NCI-H1417 treated with DMSO at 0.1 percent for 48 hours (cell line): Measurements from ENCODE around the gene CHKA.

Experiments used
- DNase-seq: peaks from one replicate; lab custom pipeline; 2025; lab: John Stamatoyannopoulos, UW

The CHKA gene

GRCh38 chr11:68071281-68072048 lies 49.7 kb downstream of the CHKA start:
- no peak for DNase-seq

GRCh38 chr11:68067991-68068390 lies 53.2 kb downstream of the CHKA start:
- no peak for DNase-seq

GRCh38 chr11:68066742-68067141 lies 54.4 kb downstream of the CHKA start:
- no peak for DNase-seq

GRCh38 chr11:68065841-68066240 lies 55.3 kb downstream of the CHKA start:
- no peak for DNase-seq

- no peak for DNase-seq
Measured at GRCh38 chr11:68064926-68065325, 56.3 kb downstream of the CHKA start.

GRCh38 chr11:68061508-68061907 lies 59.7 kb downstream of the CHKA start:
- DNase-seq: no peak

- DNase-seq: no peak
Measured at GRCh38 chr11:68057807-68058206, 63.4 kb downstream of the CHKA start.

GRCh38 chr11:68056317-68057285 lies 64.6 kb downstream of the CHKA start:
- DNase-seq: no peak

GRCh38 chr11:68053981-68054812 lies 67.0 kb downstream of the CHKA start:
- no peak for DNase-seq

- DNase-seq: no peak
Measured at GRCh38 chr11:68053117-68053516, 68.1 kb downstream of the CHKA start.

- DNase-seq: no peak
Measured at GRCh38 chr11:68052137-68052873, 68.9 kb downstream of the CHKA start.

- no peak for DNase-seq
Measured at GRCh38 chr11:68051191-68052136, 69.7 kb downstream of the CHKA start.

GRCh38 chr11:68050371-68050841 lies 70.8 kb downstream of the CHKA start:
- no peak for DNase-seq

- no peak for DNase-seq
Measured at GRCh38 chr11:68049509-68050370, 71.4 kb downstream of the CHKA start.

- no peak for DNase-seq
Measured at GRCh38 chr11:68048681-68049508, 72.3 kb downstream of the CHKA start.

- no peak for DNase-seq
Measured at GRCh38 chr11:68047437-68048290, 73.5 kb downstream of the CHKA start.

- no peak for DNase-seq
Measured at GRCh38 chr11:68044898-68045351, 76.3 kb downstream of the CHKA start.
